ENCODE data around the gene IRF4. TPM values are rescaled to one million over a fixed set of nuclear protein-coding genes. Genes with fewer than 3 reads are reported as not detected.

IRF4 gene
- total RNA-seq (2022) (not detected in 2 replicates), Bru-seq, nascent RNA (percentile 7 among the genes with signal in this experiment), BruChase-seq, experiment 1, labeled RNA remaining after a 6-hour chase (percentile 7 among the genes with signal in this experiment), BruChase-seq, experiment 2, labeled RNA remaining after a 2-hour chase (percentile 10 among the genes with signal in this experiment)
- long read RNA-seq, result 0 reads

DNA sequence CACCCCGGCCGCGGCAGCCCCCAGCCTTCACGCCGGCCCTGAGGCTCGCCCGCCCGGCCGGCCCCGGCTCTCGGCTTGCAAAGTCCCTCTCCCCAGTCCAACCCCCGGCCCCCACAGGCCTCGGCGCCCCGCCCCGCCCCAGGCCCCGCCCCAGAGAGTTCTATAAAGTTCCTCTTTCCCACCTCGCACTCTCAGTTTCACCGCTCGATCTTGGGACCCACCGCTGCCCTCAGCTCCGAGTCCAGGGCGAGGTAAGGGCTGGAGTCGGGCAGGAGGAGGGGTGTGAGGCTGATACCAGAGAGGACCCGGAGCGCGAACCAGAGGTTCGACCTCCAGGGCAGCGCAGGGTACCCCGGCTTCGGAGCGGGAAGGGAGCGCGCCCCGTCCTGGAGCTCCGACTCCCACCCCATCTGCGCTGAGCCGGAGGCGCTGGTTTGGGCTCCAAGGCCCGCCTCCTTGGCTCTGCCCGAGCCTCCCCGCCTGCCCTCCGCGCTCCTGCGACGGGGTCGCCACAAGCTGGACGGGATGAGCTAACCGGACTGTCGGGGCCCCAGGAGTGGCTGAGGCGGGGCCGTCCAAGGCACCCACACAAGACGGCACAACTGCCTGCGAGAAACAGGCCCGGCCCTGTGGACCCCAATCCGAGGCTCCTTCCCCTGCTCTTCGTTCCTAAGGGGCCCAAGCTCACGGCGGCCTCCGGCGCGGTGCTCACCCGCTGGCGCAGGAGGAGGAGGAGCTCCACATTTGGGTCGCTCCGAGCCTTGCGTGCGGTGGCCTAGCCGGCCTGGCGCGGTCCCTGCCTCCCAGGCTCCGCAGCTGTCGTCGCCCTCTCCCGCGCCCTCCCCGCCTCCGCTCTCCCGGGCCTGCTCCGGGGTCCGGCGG lies at the start of gene IRF4:
TSS of gene IRF4 (plus strand) at position 194 of the 882 bp plus-strand sequence. CDS start 1,401 bp downstream, outside the sequence.
- H3K27me3 Mint-ChIP-seq (ENCODE audit: unreplicated experiment), result peaks cover 34% of the 10 kb centered on the region
- H3K4me1 Mint-ChIP-seq (ENCODE audit: low read depth, unreplicated experiment), result peaks cover 17% of the 10 kb centered on the region
- BruUV-seq (replicated peaks), result no TSS peak
- no peaks in the 10 kb centered on the region for H3K9me3 Mint-ChIP-seq (ENCODE audit: low read depth, unreplicated experiment)
- H3K36me3 Mint-ChIP-seq (ENCODE audit: insufficient read depth, unreplicated experiment), result peaks cover 7% of the 10 kb centered on the region
- TF ChIP-seq, protein P1, sequence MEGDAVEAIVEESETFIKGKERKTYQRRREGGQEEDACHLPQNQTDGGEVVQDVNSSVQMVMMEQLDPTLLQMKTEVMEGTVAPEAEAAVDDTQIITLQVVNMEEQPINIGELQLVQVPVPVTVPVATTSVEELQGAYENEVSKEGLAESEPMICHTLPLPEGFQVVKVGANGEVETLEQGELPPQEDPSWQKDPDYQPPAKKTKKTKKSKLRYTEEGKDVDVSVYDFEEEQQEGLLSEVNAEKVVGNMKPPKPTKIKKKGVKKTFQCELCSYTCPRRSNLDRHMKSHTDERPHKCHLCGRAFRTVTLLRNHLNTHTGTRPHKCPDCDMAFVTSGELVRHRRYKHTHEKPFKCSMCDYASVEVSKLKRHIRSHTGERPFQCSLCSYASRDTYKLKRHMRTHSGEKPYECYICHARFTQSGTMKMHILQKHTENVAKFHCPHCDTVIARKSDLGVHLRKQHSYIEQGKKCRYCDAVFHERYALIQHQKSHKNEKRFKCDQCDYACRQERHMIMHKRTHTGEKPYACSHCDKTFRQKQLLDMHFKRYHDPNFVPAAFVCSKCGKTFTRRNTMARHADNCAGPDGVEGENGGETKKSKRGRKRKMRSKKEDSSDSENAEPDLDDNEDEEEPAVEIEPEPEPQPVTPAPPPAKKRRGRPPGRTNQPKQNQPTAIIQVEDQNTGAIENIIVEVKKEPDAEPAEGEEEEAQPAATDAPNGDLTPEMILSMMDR (IDR thresholded peaks at IDR 0.05; ENCODE audit: unreplicated experiment), result no peak
- H3K27ac Mint-ChIP-seq (ENCODE audit: unreplicated experiment), result no peak within 1 kb of the TSS
- intact Hi-C loops (cut with micrococcal nuclease; ENCODE audit: unreplicated experiment), result no loop called here
- H3K4me3 Mint-ChIP-seq (ENCODE audit: low read depth, unreplicated experiment), result no peak within 1 kb of the TSS
- CTCF ChIA-PET, result no interaction called here
- DNase-seq, result no peak

DNA sequence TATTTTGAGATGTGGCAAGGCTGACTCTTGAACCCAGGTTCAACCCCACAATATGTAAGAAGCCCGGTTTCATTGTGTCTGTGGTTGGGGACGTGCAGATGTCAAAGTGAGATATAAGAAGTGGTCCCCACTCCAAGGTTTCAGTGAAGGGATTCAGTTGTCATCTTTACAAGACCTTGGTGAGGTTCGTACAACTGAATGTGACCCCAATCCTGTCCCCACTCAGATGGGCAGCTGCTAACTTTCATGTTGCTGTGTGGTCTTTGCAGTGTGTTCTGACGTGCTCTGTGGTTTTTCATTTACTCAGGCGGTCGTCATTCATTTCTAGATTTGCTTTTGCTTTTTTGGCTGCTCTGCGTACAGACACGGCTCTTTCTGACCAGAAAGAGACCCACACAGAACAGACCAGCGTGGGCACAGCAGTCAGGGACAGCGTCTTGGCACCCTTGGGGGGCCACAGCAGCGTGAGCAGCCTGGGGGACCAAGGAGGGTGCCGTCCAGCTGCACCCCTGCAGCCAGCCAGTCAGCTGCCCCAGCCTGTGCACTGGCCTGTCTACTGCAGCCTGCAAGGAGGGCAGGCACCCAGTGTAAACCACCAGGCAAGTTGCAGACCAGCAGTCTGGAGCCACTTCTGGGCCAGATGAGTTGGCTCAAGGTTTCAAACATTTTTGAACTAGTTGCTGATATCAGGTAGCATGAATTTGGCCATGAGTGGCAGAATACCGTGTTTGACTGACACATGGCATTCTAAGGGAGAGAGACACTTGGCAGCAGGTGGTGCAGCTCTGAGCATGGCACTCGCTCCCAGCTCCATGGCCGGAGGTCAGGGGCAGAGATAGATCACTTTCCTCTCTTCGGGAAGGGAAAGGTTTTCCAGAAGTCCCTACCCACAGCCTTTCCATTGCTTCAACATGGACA lies 49.4 kb upstream of the IRF4 start:
- H3K4me1 Mint-ChIP-seq (ENCODE audit: low read depth, unreplicated experiment), result no peaks in the 10 kb centered on the region
- H3K27ac Mint-ChIP-seq (ENCODE audit: unreplicated experiment), result no peak overlapping the region
- H3K4me3 Mint-ChIP-seq (ENCODE audit: low read depth, unreplicated experiment), result no peak overlapping the region
- TF ChIP-seq, protein P1 (IDR thresholded peaks at IDR 0.05; ENCODE audit: unreplicated experiment), result no peak
- no peaks in the 10 kb centered on the region for H3K27me3 Mint-ChIP-seq (ENCODE audit: unreplicated experiment)
- intact Hi-C loops (cut with micrococcal nuclease; ENCODE audit: unreplicated experiment), result no loop called here
- no TSS peak for BruUV-seq (replicated peaks)
- CTCF ChIA-PET, result no interaction called here
- no peak for DNase-seq
- peaks cover 2% of the 10 kb centered on the region for H3K9me3 Mint-ChIP-seq (ENCODE audit: low read depth, unreplicated experiment)
- no peaks in the 10 kb centered on the region for H3K36me3 Mint-ChIP-seq (ENCODE audit: insufficient read depth, unreplicated experiment)

DNA sequence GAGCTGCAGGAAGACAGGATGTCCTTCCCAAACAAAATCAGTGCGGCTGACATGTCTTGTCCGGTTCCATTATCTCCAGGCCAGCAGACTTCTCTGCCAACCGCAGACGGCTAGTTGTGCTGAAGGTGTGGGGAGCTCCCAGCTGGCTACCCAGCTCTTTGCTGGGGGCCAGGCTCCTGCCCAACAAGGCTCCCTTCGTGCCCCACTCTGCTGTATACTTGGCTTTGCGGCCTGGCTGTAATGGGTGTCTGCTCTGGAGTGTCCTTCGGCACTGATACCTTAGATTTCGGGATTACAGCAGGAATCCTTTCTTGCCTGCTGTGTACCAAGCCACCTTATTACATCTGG lies 48.7 kb upstream of the IRF4 start:
- Mint-ChIP-seq H3K4me1 (ENCODE audit: low read depth, unreplicated experiment) (no peaks in the 10 kb centered on the region), H3K9me3 (ENCODE audit: low read depth, unreplicated experiment) (peaks cover 2% of the 10 kb centered on the region), H3K27ac (ENCODE audit: unreplicated experiment) (no peak overlapping the region), H3K4me3 (ENCODE audit: low read depth, unreplicated experiment) (no peak overlapping the region), H3K27me3 (ENCODE audit: unreplicated experiment) (no peaks in the 10 kb centered on the region), H3K36me3 (ENCODE audit: insufficient read depth, unreplicated experiment) (no peaks in the 10 kb centered on the region)
- no TSS peak for BruUV-seq (replicated peaks)
- TF ChIP-seq, protein P1 (IDR thresholded peaks at IDR 0.05; ENCODE audit: unreplicated experiment), result no peak
- CTCF ChIA-PET, result no interaction called here
- intact Hi-C loops (cut with micrococcal nuclease; ENCODE audit: unreplicated experiment), result no loop called here
- no peak for DNase-seq

DNA sequence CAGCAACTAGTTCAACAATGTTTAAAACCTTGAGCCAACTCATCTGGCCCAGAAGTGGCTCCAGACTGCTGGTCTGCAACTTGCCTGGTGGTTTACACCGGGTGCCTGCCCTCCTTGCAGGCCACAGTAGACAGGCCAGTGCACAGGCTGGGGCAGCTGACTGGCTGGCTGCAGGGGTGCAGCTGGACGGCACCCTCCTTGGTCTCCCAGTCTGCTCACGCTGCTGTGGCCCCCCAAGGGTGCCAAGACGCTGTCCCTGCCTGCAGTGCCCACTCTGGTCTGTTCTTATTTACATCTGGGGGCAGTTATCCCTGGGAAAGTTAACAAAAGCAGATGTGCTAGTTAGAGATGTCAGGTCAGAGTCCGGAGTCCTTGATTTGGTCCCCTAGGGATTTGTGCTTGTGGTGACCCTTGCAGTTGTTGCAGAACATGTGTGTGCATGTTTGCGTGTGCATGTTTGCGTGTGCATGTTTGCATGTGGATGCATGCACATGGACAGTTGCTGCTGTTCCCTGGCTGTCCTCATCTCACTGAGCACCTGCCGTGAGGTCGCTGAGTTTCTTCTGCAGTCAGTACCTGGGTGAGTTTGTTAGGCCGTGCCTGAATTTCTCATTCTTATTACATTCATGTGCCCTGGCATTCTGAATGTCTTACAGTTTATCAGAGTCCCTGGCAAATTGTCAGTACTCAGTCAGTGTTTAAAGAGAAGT lies 48.2 kb upstream of the IRF4 start:
- no peak for DNase-seq
- Mint-ChIP-seq H3K4me3 (ENCODE audit: low read depth, unreplicated experiment) (no peak overlapping the region), H3K27ac (ENCODE audit: unreplicated experiment) (no peak overlapping the region), H3K9me3 (ENCODE audit: low read depth, unreplicated experiment) (peaks cover 2% of the 10 kb centered on the region), H3K27me3 (ENCODE audit: unreplicated experiment) (no peaks in the 10 kb centered on the region), H3K4me1 (ENCODE audit: low read depth, unreplicated experiment) (no peaks in the 10 kb centered on the region), H3K36me3 (ENCODE audit: insufficient read depth, unreplicated experiment) (no peaks in the 10 kb centered on the region)
- intact Hi-C loops (cut with micrococcal nuclease; ENCODE audit: unreplicated experiment), result no loop called here
- TF ChIP-seq, protein P1 (IDR thresholded peaks at IDR 0.05; ENCODE audit: unreplicated experiment), result no peak
- BruUV-seq (replicated peaks), result no TSS peak
- CTCF ChIA-PET, result no interaction called here

Data from Calu3 (cell line).